ENCODE results near the gene ITPR2.

GRCh38 chr12:26557326-26557725, 275.7 kb downstream of the ITPR2 start:
- no peak for TF ChIP-seq CTCF (IDR thresholded peaks at IDR 0.05; ENCODE audit: low read length)
- no peak for TF ChIP-seq EZH2 (IDR thresholded peaks at IDR 0.05; ENCODE audit: borderline replicate concordance, low read length)

Data from OCI-LY1 (cell line).